GM21447 (cell line): ENCODE data around the gene SHISA9.

ENCODE experiments used
- ATAC-seq: cut with Tn5 transposase; IDR thresholded peaks from one replicate; pipeline ENCODE4 v1.9.1; 2021; ENCODE audit not compliant: unreplicated experiment

The SHISA9 gene

GRCh38 chr16:12942861-12943260, 41.5 kb downstream of the SHISA9 start:
- no peak for ATAC-seq

GRCh38 chr16:12944300-12944699, 42.9 kb downstream of the SHISA9 start:
- ATAC-seq: no peak

- no peak for ATAC-seq
Measured at GRCh38 chr16:12951392-12951791, 50.0 kb downstream of the SHISA9 start.

GRCh38 chr16:12951976-12952375, 50.6 kb downstream of the SHISA9 start:
- no peak for ATAC-seq

GRCh38 chr16:12958366-12958765, 57.0 kb downstream of the SHISA9 start:
- ATAC-seq: no peak

- no peak for ATAC-seq
Measured at GRCh38 chr16:12959072-12959471, 57.7 kb downstream of the SHISA9 start.

- no peak for ATAC-seq
Measured at GRCh38 chr16:12961626-12962025, 60.2 kb downstream of the SHISA9 start.

GRCh38 chr16:12964461-12964860, 63.1 kb downstream of the SHISA9 start:
- no peak for ATAC-seq

- ATAC-seq: no peak
Measured at GRCh38 chr16:12965274-12965804, 63.9 kb downstream of the SHISA9 start.

GRCh38 chr16:12971241-12971640, 69.8 kb downstream of the SHISA9 start:
- no peak for ATAC-seq

- no peak for ATAC-seq
Measured at GRCh38 chr16:12972246-12972645, 70.8 kb downstream of the SHISA9 start.

- ATAC-seq: no peak
Measured at GRCh38 chr16:12975766-12976165, 74.4 kb downstream of the SHISA9 start.

- no peak for ATAC-seq
Measured at GRCh38 chr16:12976496-12976895, 75.1 kb downstream of the SHISA9 start.

- no peak for ATAC-seq
Measured at GRCh38 chr16:12976936-12977335, 75.5 kb downstream of the SHISA9 start.

- no peak for ATAC-seq
Measured at GRCh38 chr16:12985516-12985915, 84.1 kb downstream of the SHISA9 start.

GRCh38 chr16:12988071-12988470, 86.7 kb downstream of the SHISA9 start:
- ATAC-seq: no peak

GRCh38 chr16:12992066-12992465, 90.7 kb downstream of the SHISA9 start:
- ATAC-seq: no peak

- no peak for ATAC-seq
Measured at GRCh38 chr16:12994402-12994801, 93.0 kb downstream of the SHISA9 start.

GRCh38 chr16:12995721-12996372, 94.4 kb downstream of the SHISA9 start:
- no peak for ATAC-seq

GRCh38 chr16:12998361-12999085, 97.1 kb downstream of the SHISA9 start:
- ATAC-seq: no peak

GRCh38 chr16:12999368-12999767, 98.0 kb downstream of the SHISA9 start:
- no peak for ATAC-seq

- ATAC-seq: no peak
Measured at GRCh38 chr16:13005721-13006247, 104.4 kb downstream of the SHISA9 start.
